BLaER1 (cell line): ENCODE data around the gene PALD1.

Source experiments
- H3K27ac ChIP-seq: shearing (Covaris generic); formaldehyde crosslinking; 2 replicates; pipeline ENCODE4 v1.8.1; 2022
- H3K27me3 ChIP-seq: shearing (Covaris generic); formaldehyde crosslinking; 2 replicates; pipeline ENCODE4 v1.8.1; 2022
- H3K36me3 ChIP-seq: shearing (Covaris generic); formaldehyde crosslinking; 2 replicates; pipeline ENCODE4 v1.8.1; 2022
- H3K4me1 ChIP-seq: shearing (Covaris generic); formaldehyde crosslinking; 2 replicates; pipeline ENCODE4 v1.8.1; 2022
- H3K4me2 ChIP-seq: shearing (Covaris generic); formaldehyde crosslinking; 2 replicates; pipeline ENCODE4 v1.8.1; 2022
- H3K4me3 ChIP-seq: shearing (Covaris generic); formaldehyde crosslinking; 2 replicates; pipeline ENCODE4 v1.8.1; 2022
- H3K9ac ChIP-seq: shearing (Covaris generic); formaldehyde crosslinking; 2 replicates; pipeline ENCODE4 v1.8.1; 2022
- H3K9me3 ChIP-seq: shearing (Covaris generic); formaldehyde crosslinking; 2 replicates; pipeline ENCODE4 v1.8.1; 2022
- H4K20me1 ChIP-seq: shearing (Covaris generic); formaldehyde crosslinking; 2 replicates; pipeline ENCODE4 v1.8.1; 2022
- Cebpa-rat ChIP-seq: shearing (Covaris generic); IDR thresholded peaks from 2 replicates; pipeline ENCODE4 v1.8.1; 2022

PALD1 gene

DNA sequence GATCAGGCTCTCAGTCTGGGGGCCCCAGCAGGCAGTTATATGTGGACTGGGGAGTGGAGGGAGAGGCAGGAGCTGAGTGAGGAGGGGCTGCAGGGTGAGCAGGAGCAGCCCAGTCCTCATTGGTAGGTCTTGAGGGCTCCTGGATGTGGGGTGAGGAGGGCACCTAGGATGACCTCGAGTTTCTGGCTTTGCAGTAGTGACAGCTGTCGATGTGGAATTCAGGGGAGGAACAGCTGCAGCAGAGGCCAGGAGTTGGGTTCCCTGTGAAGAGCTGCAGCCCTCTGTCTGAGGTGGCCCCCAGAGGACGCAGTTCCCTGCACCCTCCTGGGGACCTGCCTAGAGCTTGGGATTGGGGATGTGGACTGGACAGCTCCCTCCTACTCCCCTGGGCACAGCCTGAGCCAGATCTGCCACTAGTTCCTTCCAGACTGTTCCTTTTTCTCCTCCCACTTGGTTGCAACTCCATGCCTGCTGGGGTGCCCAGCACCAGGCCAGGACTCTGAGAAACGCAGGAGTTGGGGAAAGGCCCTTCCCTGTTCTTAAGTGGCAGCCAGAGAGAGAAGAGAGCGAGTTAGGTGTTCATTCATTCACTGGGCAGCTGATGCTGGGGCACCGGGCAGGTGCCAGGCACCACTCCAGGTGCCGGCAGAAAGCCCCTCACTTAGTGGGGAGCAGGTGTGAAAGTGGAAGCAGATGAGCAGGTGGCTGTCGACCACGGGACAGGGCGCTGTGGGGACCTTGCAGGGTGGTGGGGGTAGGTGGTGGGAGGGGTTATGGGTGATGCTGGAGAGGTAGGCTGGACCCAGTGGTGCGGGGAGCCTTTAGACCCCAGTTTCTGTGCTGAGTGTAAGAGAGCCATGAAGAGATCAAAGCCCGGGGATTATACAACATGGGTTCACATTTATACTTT is 66.1 kb downstream of the PALD1 start:
- Histone ChIP-seq H3K4me2 (0 out of 2 replicates have a peak overlapping the region, but pooled peaks have one; percentile 2), H3K27me3 (no peaks in the 10 kb centered on the region), H3K9ac (peak overlapping the region; percentile 15; the same call in 1 of the 2 replicates), H4K20me1 (peaks cover 22% of the 10 kb centered on the region), H3K36me3 (peaks cover 85% of the 10 kb centered on the region), H3K27ac (peak overlapping the region; percentile 41; the same call in 1 of the 2 replicates), H3K9me3 (no peaks in the 10 kb centered on the region), H3K4me3 (no peak overlapping the region), H3K4me1 (peaks cover 13% of the 10 kb centered on the region)
- TF ChIP-seq Cebpa-rat: no peak

DNA sequence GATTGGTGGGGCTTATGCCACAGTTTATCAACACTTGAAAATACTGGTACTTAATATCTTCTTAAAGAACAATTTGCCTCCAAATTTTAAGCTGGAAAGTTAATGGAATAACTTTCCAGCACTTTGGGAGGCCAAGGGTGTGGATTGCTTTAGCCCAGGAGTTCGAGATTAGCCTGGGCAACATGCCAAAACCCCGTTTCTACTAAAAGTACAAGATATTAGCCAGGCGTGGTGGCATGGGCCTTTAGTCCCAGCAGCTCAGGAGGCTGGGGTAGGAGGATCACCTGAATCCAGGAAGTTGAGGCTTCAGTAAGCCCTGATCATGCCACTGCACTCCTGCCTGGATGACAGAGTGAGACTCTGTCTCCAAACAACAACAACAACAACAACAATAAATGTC is 68.0 kb downstream of the PALD1 start:
- no peaks in the 10 kb centered on the region for H3K27me3 ChIP-seq
- peaks cover 22% of the 10 kb centered on the region for H3K4me1 ChIP-seq
- H3K4me3 ChIP-seq: no peak overlapping the region
- H4K20me1 ChIP-seq: peaks cover 28% of the 10 kb centered on the region
- H3K4me2 ChIP-seq: no peak overlapping the region
- no peak for TF ChIP-seq Cebpa-rat
- H3K36me3 ChIP-seq: peaks cover 85% of the 10 kb centered on the region
- no peak overlapping the region for H3K27ac ChIP-seq
- H3K9me3 ChIP-seq: no peaks in the 10 kb centered on the region
- H3K9ac ChIP-seq: no peak overlapping the region

DNA sequence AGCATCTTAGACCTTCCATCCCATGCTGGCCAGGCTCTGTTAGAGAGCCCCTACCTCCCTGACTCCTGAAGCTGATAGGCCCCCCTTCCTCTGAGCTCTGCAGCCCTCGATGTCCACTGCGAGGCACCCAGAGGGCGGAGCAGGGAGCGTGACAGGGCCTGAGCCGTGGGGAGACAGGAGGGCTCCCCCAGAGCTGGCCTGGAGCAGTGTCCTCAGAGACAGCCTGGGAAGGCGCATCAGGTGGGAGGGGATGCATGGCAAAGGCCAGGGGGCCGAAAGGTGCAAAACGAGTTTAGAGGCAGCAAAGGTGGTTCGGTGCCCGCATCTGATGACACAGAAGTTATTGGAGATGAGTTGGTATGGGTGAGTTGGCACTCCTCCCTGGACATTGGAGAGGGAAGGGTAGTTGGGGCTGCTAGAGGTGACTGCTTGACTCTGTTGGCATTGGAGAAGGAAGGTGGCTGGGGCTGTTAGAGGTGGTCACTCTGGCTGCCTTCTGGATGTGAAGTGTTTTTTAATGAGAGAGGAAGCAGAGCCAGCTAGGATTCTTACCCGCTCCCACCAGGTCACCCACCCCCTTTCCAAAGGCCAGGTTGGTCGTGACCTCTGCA is 70.9 kb downstream of the PALD1 start:
- H3K27me3 ChIP-seq: no peaks in the 10 kb centered on the region
- peaks cover 88% of the 10 kb centered on the region for H3K36me3 ChIP-seq
- H3K4me2 ChIP-seq: no peak overlapping the region
- H3K4me1 ChIP-seq: peaks cover 12% of the 10 kb centered on the region
- peaks cover 24% of the 10 kb centered on the region for H4K20me1 ChIP-seq
- no peak for TF ChIP-seq Cebpa-rat
- H3K9ac ChIP-seq: no peak overlapping the region
- no peak overlapping the region for H3K4me3 ChIP-seq
- no peaks in the 10 kb centered on the region for H3K9me3 ChIP-seq
- H3K27ac ChIP-seq: no peak overlapping the region

DNA sequence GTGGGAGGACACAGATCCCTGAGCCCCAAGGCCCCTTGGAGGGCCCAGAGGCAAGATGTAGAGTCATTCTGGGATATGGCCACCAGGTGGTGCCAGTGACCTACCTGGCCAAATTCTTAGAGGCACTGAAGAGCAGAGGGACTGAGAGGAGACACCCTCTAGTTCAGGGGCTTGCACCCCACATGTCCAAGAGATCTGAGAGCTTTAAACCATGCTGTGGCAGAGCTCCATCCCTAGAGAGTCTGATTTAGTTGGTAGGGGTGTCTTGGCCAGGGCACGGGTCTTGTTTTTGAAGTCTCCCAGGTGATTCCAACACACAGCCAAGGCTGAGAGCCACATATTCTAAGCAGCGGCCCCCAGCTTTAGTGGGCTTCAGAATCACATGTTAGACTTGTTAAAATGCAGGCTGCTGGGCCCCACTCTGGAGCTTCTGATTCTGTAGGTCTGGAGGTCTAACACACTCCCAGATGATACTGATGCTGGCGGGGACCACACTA is 71.4 kb downstream of the PALD1 start:
- Histone ChIP-seq H3K36me3 (peaks cover 85% of the 10 kb centered on the region), H3K27me3 (no peaks in the 10 kb centered on the region), H3K4me2 (no peak overlapping the region), H3K9ac (no peak overlapping the region), H3K27ac (no peak overlapping the region), H3K4me1 (peaks cover 9% of the 10 kb centered on the region), H4K20me1 (peaks cover 24% of the 10 kb centered on the region), H3K4me3 (no peak overlapping the region), H3K9me3 (no peaks in the 10 kb centered on the region)
- TF ChIP-seq Cebpa-rat: no peak

DNA sequence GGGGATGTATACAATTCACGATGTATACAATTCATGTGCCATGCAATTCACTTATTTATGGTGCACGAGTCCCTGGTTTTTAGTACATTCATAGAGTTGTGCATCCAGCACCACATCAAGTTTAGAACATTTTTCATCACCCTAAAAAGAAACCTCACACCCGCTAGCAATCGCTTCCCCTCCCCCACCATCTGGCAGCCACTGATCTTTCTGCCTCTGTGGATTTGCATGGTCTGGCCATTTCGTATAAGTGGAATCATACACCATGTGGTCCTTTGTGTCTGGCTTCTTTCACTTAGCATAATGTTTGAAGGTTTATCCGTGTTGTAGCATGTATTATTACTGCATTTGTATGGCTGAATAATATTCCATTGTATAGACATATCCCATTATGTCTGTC is 71.9 kb downstream of the PALD1 start:
- Histone ChIP-seq H3K4me1 (peaks cover 9% of the 10 kb centered on the region), H3K4me3 (no peak overlapping the region), H3K9ac (no peak overlapping the region), H3K36me3 (peaks cover 87% of the 10 kb centered on the region), H3K9me3 (no peaks in the 10 kb centered on the region), H3K27ac (no peak overlapping the region), H3K4me2 (no peak overlapping the region), H3K27me3 (no peaks in the 10 kb centered on the region), H4K20me1 (peaks cover 24% of the 10 kb centered on the region)
- no peak for TF ChIP-seq Cebpa-rat

DNA sequence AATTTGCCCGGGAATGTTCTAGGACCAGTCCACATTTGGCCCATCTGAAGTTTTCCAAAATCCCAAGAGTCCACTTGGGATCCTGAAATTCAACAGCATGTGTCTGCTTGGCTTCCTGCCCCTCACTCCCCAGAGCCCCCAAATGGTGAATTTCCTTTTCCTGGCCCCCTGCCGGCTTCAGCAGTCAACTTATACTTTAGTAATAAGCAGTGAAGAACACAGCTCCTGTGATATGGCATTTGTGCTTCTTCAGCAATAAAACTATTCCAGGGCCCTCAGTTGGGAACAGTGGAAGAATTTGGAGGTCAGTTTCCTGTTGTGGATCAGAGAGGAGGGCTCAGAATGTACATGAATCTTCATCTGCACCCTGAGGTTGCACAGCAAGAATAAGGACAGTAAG is 72.9 kb downstream of the PALD1 start:
- H4K20me1 ChIP-seq: peaks cover 24% of the 10 kb centered on the region
- no peak overlapping the region for H3K27ac ChIP-seq
- H3K9ac ChIP-seq: no peak overlapping the region; the same call in 1 of the 2 replicates
- no peak overlapping the region for H3K4me3 ChIP-seq
- no peaks in the 10 kb centered on the region for H3K9me3 ChIP-seq
- no peak for TF ChIP-seq Cebpa-rat
- peaks cover 87% of the 10 kb centered on the region for H3K36me3 ChIP-seq
- H3K27me3 ChIP-seq: no peaks in the 10 kb centered on the region
- H3K4me1 ChIP-seq: peaks cover 9% of the 10 kb centered on the region
- H3K4me2 ChIP-seq: peak overlapping the region; percentile 40

DNA sequence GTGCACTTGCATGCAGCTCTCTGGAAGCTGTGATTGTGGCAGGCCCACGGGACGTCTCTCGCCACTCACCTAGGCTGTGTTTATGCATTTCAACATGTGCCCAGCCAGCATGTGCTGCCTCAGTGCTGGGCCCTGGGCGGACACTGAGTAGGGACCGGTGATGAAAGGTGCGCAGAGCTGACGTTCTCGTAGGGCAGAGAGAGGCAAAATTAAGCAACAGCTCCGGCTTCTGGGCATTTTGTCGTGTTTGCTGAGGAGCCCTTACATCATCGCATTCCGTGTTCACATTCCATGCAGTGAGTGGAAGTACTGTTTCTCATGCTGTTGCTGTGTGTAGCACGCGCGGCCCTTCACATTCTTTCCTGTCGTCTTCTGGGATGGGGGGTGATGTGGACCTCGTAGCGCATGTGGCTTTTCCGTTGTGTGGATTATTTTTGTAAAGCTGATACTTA is 73.4 kb downstream of the PALD1 start:
- TF ChIP-seq Cebpa-rat: no peak
- Histone ChIP-seq H3K27me3 (no peaks in the 10 kb centered on the region), H3K36me3 (peaks cover 87% of the 10 kb centered on the region), H3K4me1 (peaks cover 9% of the 10 kb centered on the region), H4K20me1 (peaks cover 24% of the 10 kb centered on the region), H3K9me3 (no peaks in the 10 kb centered on the region), H3K4me2 (no peak overlapping the region), H3K4me3 (no peak overlapping the region), H3K9ac (no peak overlapping the region), H3K27ac (no peak overlapping the region)

DNA sequence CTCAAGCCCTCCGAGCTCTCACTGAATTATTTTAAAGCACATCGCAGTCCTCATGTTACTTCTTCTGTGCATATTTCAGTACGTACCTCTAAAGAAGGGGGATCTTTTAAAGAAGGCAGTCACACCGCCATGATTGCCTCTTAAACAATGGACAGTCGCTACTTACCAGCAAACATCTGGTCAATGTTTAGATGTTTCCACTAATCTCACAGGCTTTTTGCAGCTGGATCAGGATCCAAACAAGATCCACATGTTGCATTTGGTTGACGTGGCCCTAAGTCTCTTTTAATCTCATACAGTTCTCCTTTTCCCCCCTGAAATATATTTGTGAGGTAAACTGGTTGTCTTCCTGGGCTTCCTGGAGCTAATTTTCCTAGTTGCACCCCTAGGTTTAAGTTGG is 74.0 kb downstream of the PALD1 start:
- no peaks in the 10 kb centered on the region for H3K9me3 ChIP-seq
- H3K4me3 ChIP-seq: no peak overlapping the region
- H3K9ac ChIP-seq: no peak overlapping the region
- H3K4me1 ChIP-seq: peaks cover 14% of the 10 kb centered on the region
- no peak overlapping the region for H3K4me2 ChIP-seq
- H3K36me3 ChIP-seq: peaks cover 84% of the 10 kb centered on the region
- H3K27me3 ChIP-seq: no peaks in the 10 kb centered on the region
- no peak for TF ChIP-seq Cebpa-rat
- H3K27ac ChIP-seq: no peak overlapping the region
- H4K20me1 ChIP-seq: peaks cover 29% of the 10 kb centered on the region

DNA sequence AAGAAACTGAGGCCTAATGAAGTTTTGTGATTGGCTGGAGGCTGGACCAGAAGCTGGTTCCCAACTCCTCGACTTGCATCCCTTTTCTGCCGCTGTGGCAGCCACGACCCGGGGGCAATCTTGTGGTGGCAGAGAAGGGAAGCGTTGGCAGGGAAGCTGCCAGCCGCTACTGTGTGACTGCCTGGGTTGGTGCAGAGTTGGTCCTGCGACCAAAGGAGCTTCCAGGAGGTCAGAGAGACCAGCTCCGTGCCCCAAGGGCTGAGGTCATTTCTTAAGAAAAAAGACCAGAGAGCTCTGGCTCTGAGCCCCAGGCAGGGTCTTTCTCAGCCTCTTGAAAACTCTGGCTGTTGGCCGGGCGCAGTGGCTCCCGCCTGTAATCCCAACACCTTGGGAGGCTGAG is 76.8 kb downstream of the PALD1 start:
- H3K4me2 ChIP-seq: no peak overlapping the region
- peaks cover 20% of the 10 kb centered on the region; the same call in 1 of the 2 replicates for H4K20me1 ChIP-seq
- peaks cover 59% of the 10 kb centered on the region for H3K36me3 ChIP-seq
- H3K9ac ChIP-seq: no peak overlapping the region
- H3K4me3 ChIP-seq: no peak overlapping the region
- H3K27me3 ChIP-seq: no peaks in the 10 kb centered on the region
- peaks cover 42% of the 10 kb centered on the region for H3K4me1 ChIP-seq
- TF ChIP-seq Cebpa-rat: no peak
- H3K27ac ChIP-seq: no peak overlapping the region
- H3K9me3 ChIP-seq: no peaks in the 10 kb centered on the region
